Vagina (tissue), 2 donors: Measurements from ENCODE around the gene TMPRSS4.

Experiments used
- CTCF ChIP-seq, 3 experiments: fragments of 450-650 bp in 2 of 3; fragments of 200-600 bp in 1 of 3; sonication (generic) in 1 of 3; IDR thresholded peaks; one replicate each; pipeline ENCODE4 v1.5.1; 2017 to 2019; ENCODE audit warnings: antibody characterized with exemption in 3 of 3, mild to moderate bottlenecking in 2 of 3, moderate library complexity in 2 of 3
- POLR2A ChIP-seq, 2 donors: fragments of 450-650 bp; IDR thresholded peaks; one replicate each; pipeline ENCODE4 v1.6.1; 2017; ENCODE audit warnings: antibody characterized with exemption in 2 of 2, mild to moderate bottlenecking in 2 of 2, moderate library complexity in 2 of 2

GRCh38 chr11:118055966-118056365 is 20.9 kb upstream of the TMPRSS4 start:
- TF ChIP-seq CTCF (IDR thresholded peaks at IDR 0.05), result no peak
- no peak for TF ChIP-seq POLR2A (IDR thresholded peaks at IDR 0.05)
